Calu3 (cell line): ENCODE results near the gene CLK1. TPM values are rescaled to one million over a fixed set of nuclear protein-coding genes. Genes with fewer than 3 reads are reported as not detected.
A peak's percentile ranks its signal among the peaks of the same experiment; 100 is the strongest.

Source experiments
- BruUV-seq: library from RNA; stranded (reverse); fragments of 400-500 nt; replicated peaks from 2 replicates; lab custom pipeline; 2021; lab: Mats Ljungman, UMichigan
- CTCF ChIA-PET: fragments of 300-600 bp; sonication (Branson Sonifier 250); formaldehyde crosslinking; loops from one replicate; lab custom pipeline; 2022; ENCODE audit warnings: antibody characterized with exemption; lab: Charles Lee
- DNase-seq: peaks from one replicate; pipeline ENCODE4 v3.0.0; 2022
- H3K27ac Mint-ChIP-seq: one replicate; pipeline ENCODE4 v1.8.0; 2022; ENCODE audit warnings: mixed read lengths; ENCODE audit not compliant: unreplicated experiment
- H3K27me3 Mint-ChIP-seq: one replicate; pipeline ENCODE4 v1.8.0; 2022; ENCODE audit warnings: mixed read lengths; ENCODE audit not compliant: unreplicated experiment
- H3K36me3 Mint-ChIP-seq: one replicate; pipeline ENCODE4 v1.8.0; 2022; ENCODE audit warnings: mild to moderate bottlenecking, moderate library complexity, mixed read lengths; ENCODE audit not compliant: insufficient read depth, unreplicated experiment
- H3K4me1 Mint-ChIP-seq: one replicate; pipeline ENCODE4 v1.8.0; 2022; ENCODE audit warnings: mild to moderate bottlenecking, low read depth, mixed read lengths; ENCODE audit not compliant: unreplicated experiment
- H3K4me3 Mint-ChIP-seq: one replicate; pipeline ENCODE4 v1.8.0; 2022; ENCODE audit warnings: mild to moderate bottlenecking, low read depth, moderate library complexity, mixed read lengths; ENCODE audit not compliant: unreplicated experiment
- H3K9me3 Mint-ChIP-seq: one replicate; pipeline ENCODE4 v1.8.0; 2022; ENCODE audit warnings: low read depth, mixed read lengths; ENCODE audit not compliant: unreplicated experiment
- intact Hi-C: fragments of 100-400 bp; cut with micrococcal nuclease; formaldehyde crosslinking; loops from one replicate; pipeline ENCODE4 v1.10.0; 2022; ENCODE audit not compliant: unreplicated experiment
- total RNA-seq: library from RNA; stranded (reverse); gene quantifications from 2 replicates; pipeline ENCODE4 v1.2.3, GENCODE V29; 2022
- TF ChIP-seq, protein P1 (sequence below): fragments of 200-600 bp; IDR thresholded peaks from one replicate; pipeline ENCODE4 v1.8.0; 2022; ENCODE audit warnings: antibody characterized with exemption; ENCODE audit not compliant: unreplicated experiment

CLK1 gene
- total RNA-seq, 1 experiment from 2014 or later = 83.5 TPM

DNA sequence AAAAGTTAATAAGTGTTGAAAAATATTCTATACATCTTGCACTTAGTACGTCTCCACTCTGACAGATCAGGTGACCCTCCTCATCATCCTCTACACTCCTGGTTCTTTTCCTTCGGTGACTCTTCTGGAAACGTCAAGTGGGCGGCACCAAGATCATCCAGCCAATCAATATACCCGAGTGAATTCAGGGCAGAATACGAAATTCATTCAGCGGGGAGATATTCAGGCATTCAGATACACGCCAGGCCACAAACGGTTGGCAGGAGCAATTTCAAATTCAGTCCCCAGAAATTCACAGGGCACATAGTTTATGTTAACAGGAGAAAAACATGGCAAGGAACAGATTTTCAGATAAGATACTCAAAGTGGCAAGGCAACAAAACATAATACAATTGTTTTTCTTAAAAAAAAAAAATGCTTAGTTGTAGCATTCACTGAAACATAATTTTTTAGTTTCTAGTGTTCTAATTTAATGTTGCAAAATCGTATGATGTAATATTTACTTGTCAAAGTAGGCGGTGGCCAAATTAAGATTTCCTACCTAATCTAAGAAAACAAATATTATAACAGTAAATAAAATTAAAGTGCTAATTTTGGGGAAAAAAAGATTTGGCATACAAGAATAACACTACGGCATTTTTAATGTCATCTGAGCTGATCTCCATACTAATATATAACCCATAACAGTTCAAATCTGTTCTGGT, 4.2 kb downstream of the CLK1 start:
- BruUV-seq = no TSS peak
- intact Hi-C loops = loop anchor here (5.0 kb wide), 1 partner anchor 48 kb away; the partner anchor contains the start of gene BZW1
- TF ChIP-seq, protein P1, sequence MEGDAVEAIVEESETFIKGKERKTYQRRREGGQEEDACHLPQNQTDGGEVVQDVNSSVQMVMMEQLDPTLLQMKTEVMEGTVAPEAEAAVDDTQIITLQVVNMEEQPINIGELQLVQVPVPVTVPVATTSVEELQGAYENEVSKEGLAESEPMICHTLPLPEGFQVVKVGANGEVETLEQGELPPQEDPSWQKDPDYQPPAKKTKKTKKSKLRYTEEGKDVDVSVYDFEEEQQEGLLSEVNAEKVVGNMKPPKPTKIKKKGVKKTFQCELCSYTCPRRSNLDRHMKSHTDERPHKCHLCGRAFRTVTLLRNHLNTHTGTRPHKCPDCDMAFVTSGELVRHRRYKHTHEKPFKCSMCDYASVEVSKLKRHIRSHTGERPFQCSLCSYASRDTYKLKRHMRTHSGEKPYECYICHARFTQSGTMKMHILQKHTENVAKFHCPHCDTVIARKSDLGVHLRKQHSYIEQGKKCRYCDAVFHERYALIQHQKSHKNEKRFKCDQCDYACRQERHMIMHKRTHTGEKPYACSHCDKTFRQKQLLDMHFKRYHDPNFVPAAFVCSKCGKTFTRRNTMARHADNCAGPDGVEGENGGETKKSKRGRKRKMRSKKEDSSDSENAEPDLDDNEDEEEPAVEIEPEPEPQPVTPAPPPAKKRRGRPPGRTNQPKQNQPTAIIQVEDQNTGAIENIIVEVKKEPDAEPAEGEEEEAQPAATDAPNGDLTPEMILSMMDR = no peak
- H3K27ac Mint-ChIP-seq = peak overlapping the region; percentile 16
- CTCF ChIA-PET = no interaction called here
- H3K36me3 Mint-ChIP-seq = peaks cover 92% of the 10 kb centered on the region
- H3K4me1 Mint-ChIP-seq = peaks cover 36% of the 10 kb centered on the region
- H3K27me3 Mint-ChIP-seq = no peaks in the 10 kb centered on the region
- no peaks in the 10 kb centered on the region for H3K9me3 Mint-ChIP-seq
- DNase-seq = no peak
- peak overlapping the region; percentile 39 for H3K4me3 Mint-ChIP-seq

DNA sequence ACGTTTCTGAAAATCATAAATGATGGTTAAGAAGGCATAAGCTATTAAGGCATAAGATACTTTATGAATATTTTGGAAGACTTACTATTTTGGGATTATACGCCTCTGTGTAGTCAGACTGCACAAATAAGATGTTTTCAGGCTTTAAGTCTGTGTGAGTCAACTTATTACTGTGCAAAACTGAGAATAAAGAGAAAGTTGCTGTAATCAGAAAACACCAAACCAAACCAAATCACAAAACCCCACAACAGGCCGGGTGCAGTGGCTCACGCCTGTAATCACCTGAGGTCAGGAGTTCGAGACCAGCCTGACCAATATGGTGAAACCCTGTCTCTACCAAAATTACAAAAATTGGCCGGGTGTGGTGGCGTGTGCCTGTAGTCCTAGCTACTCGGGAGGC, 7.7 kb downstream of the CLK1 start:
- no peak overlapping the region for H3K27ac Mint-ChIP-seq
- no TSS peak for BruUV-seq
- TF ChIP-seq, protein P1 = no peak

DNA sequence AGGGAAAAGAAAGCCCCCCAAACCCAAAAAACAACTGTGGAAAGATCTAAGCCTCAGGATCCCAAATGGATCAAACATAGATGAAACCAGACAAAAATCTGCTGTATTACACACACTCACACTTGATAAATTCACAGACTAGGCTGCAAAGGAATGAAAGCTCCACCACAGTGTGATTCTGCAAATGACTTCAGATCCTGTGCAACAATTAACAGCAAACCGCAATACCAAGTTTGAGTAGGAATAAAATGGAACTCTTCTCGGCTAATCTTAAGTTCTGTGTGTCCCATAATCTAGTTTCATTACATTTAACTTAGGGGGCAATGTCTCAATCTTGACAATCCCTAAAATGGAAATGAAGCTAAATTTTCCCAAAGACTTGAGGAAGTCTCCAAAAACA, 11.9 kb downstream of the CLK1 start:
- intact Hi-C loops = no loop called here
- H3K36me3 Mint-ChIP-seq = peaks cover 74% of the 10 kb centered on the region
- no peak overlapping the region for H3K27ac Mint-ChIP-seq

More for the DNA sequence above, 7.7 kb downstream of the CLK1 start:
- peaks cover 20% of the 10 kb centered on the region for H3K4me1 Mint-ChIP-seq
- CTCF ChIA-PET = no interaction called here
- no peaks in the 10 kb centered on the region for H3K27me3 Mint-ChIP-seq
- H3K36me3 Mint-ChIP-seq = peaks cover 91% of the 10 kb centered on the region
- H3K4me3 Mint-ChIP-seq = no peak overlapping the region
- intact Hi-C loops = no loop called here
- no peaks in the 10 kb centered on the region for H3K9me3 Mint-ChIP-seq
- DNase-seq = no peak

DNA sequence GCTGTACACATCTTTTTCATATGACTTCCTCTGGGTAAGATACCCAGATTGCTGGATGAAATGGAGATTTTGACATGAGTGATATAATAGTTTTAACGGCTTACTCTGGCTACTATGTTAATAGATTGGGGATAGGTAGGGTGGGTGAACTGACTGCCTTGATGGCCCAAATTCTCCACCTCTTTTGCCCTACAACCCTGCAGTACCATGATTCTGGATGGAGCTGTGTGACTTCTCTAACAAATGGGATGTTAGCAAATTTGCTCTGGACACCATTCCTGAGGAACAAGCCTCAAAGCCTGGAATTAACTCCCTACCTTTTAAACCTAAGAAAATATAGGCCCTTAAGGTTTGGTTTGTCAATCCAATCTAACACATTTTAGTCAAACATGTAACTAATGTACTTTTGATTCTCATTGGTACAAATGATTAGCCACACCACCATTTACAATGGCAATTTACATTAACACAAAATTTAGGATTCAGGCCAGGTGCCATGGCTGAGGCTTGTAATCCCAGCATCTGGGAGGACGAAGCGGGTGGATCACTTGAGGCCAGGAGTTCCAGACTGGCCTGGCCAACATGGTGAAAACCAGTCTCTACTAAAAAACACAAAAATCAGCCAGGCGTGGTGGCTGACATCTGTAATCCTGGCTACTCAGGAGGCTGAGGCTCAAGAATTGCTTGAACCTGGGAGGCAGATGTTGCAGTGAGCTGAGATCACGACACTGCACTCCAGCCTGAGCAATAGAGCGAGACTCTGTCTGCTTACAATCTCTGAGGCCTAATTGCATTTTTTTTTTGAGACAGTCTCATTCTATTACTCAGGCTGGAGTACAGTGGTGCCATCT, 12.8 kb downstream of the CLK1 start:
- Mint-ChIP-seq H3K36me3 (peaks cover 65% of the 10 kb centered on the region), H3K4me3 (no peak overlapping the region), H3K4me1 (no peaks in the 10 kb centered on the region), H3K27me3 (no peaks in the 10 kb centered on the region), H3K9me3 (no peaks in the 10 kb centered on the region), H3K27ac (no peak overlapping the region)
- TF ChIP-seq, protein P1 = no peak
- BruUV-seq = no TSS peak
- intact Hi-C loops = no loop called here
- DNase-seq = no peak
- CTCF ChIA-PET = interaction anchor here (0.6 kb wide), 1 partner anchor 267 kb away, joined by 5 read pairs; no protein-coding TSS in a partner anchor

More for the DNA sequence above, 11.9 kb downstream of the CLK1 start:
- CTCF ChIA-PET = no interaction called here
- H3K9me3 Mint-ChIP-seq = no peaks in the 10 kb centered on the region
- H3K27me3 Mint-ChIP-seq = no peaks in the 10 kb centered on the region
- H3K4me1 Mint-ChIP-seq = no peaks in the 10 kb centered on the region
- DNase-seq = no peak
- no peak overlapping the region for H3K4me3 Mint-ChIP-seq
- TF ChIP-seq, protein P1 = no peak
- no TSS peak for BruUV-seq
